Measurements from ENCODE around the gene PIM2. TPM values are rescaled to one million over a fixed set of nuclear protein-coding genes. Genes with fewer than 3 reads are reported as not detected.

The PIM2 gene
- total and polyA plus RNA-seq, 4 donors: 4.5 to 28.3 (median 6.9) TPM

DNA sequence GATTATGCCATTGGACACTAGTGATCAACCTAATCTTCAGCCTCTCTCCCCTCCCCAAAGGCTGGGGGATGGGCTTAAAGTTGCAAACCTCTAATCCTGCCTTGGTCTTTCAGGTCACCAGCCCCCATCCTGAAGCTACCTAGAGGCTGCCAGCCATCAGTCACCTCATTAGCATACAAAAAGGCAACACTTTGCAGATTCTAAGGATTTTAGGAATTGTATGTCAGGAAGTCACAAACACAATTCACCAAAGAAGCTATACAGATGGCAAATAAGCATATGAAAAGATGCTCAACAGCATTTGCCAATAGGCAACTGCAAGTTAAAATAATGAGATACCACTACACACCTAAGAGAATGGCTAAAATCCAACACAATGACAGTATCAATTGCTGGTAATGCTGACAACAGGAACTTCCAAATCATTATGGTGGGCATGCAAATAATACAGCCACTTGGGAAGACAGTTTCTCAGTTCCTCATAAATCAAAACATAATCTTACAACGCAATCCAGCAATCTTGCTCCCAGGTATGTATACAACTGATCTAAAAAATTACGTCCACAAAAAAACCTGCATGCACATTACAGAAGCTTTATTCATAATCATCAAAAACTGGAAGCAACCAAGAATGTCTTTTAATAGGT lies 9.0 kb upstream of the PIM2 start:
- WGBS: 93% methylated on average over 2 of the region's 2 CpGs
- Histone ChIP-seq H3K4me3 (ENCODE audit: low read depth in 1 of 3, low read length in 3 of 3) (no peak overlapping the region), H3K9me3 (ENCODE audit: control insufficient read depth in 4 of 4, low read length in 3 of 4) (no peaks in the 10 kb centered on the region), H3K4me1 (ENCODE audit: control insufficient read depth in 4 of 4, insufficient read depth in 4 of 4, low read length in 3 of 4) (no peaks in the 10 kb centered on the region), H3K27ac (ENCODE audit: low read depth in 1 of 2, low read length in 2 of 2) (no peak overlapping the region), H3K9ac (ENCODE audit: low read depth in 1 of 2, low read length in 2 of 2) (no peak overlapping the region), H3K36me3 (ENCODE audit: control insufficient read depth in 4 of 4, insufficient read depth in 3 of 4, low read depth in 1 of 4, low read length in 3 of 4) (peaks cover 7 to 30% (median 10%) of the 10 kb centered on the region in 4 donors), H3K27me3 (ENCODE audit: control insufficient read depth in 4 of 4, insufficient read depth in 4 of 4, low read length in 3 of 4) (no peaks in the 10 kb centered on the region)
- no peak for DNase-seq (ENCODE audit: low spot score)
- TF ChIP-seq HNF4A (conservative IDR thresholded peaks at IDR 0.05) (no peak), RAD21 (IDR thresholded peaks at IDR 0.05) (no peak), NR2F2 (IDR thresholded peaks at IDR 0.05) (no peak), SP1 (IDR thresholded peaks at IDR 0.05) (no peak), HNF4G (IDR thresholded peaks at IDR 0.05) (no peak), EGR1 (IDR thresholded peaks at IDR 0.05; ENCODE audit: low read depth in 2 of 2) (no peak), TAF1 (conservative IDR thresholded peaks at IDR 0.05) (no peak), YY1 (IDR thresholded peaks at IDR 0.05) (no peak), JUND (IDR thresholded peaks at IDR 0.05) (no peak), FOXA2 (IDR thresholded peaks at IDR 0.05) (no peak), RXRA (IDR thresholded peaks at IDR 0.05) (no peak), FOXA1 (IDR thresholded peaks at IDR 0.05) (no peak), GABPA (IDR thresholded peaks at IDR 0.05 in 1 of 2, conservative IDR thresholded peaks at IDR 0.05 in 1 of 2) (no peak)
- TF ChIP-seq, protein P1, sequence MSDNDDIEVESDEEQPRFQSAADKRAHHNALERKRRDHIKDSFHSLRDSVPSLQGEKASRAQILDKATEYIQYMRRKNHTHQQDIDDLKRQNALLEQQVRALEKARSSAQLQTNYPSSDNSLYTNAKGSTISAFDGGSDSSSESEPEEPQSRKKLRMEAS (IDR thresholded peaks at IDR 0.05): no peak
- TF ChIP-seq, protein P2, sequence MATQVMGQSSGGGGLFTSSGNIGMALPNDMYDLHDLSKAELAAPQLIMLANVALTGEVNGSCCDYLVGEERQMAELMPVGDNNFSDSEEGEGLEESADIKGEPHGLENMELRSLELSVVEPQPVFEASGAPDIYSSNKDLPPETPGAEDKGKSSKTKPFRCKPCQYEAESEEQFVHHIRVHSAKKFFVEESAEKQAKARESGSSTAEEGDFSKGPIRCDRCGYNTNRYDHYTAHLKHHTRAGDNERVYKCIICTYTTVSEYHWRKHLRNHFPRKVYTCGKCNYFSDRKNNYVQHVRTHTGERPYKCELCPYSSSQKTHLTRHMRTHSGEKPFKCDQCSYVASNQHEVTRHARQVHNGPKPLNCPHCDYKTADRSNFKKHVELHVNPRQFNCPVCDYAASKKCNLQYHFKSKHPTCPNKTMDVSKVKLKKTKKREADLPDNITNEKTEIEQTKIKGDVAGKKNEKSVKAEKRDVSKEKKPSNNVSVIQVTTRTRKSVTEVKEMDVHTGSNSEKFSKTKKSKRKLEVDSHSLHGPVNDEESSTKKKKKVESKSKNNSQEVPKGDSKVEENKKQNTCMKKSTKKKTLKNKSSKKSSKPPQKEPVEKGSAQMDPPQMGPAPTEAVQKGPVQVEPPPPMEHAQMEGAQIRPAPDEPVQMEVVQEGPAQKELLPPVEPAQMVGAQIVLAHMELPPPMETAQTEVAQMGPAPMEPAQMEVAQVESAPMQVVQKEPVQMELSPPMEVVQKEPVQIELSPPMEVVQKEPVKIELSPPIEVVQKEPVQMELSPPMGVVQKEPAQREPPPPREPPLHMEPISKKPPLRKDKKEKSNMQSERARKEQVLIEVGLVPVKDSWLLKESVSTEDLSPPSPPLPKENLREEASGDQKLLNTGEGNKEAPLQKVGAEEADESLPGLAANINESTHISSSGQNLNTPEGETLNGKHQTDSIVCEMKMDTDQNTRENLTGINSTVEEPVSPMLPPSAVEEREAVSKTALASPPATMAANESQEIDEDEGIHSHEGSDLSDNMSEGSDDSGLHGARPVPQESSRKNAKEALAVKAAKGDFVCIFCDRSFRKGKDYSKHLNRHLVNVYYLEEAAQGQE (IDR thresholded peaks at IDR 0.05): no peak
- TF ChIP-seq, protein P3, sequence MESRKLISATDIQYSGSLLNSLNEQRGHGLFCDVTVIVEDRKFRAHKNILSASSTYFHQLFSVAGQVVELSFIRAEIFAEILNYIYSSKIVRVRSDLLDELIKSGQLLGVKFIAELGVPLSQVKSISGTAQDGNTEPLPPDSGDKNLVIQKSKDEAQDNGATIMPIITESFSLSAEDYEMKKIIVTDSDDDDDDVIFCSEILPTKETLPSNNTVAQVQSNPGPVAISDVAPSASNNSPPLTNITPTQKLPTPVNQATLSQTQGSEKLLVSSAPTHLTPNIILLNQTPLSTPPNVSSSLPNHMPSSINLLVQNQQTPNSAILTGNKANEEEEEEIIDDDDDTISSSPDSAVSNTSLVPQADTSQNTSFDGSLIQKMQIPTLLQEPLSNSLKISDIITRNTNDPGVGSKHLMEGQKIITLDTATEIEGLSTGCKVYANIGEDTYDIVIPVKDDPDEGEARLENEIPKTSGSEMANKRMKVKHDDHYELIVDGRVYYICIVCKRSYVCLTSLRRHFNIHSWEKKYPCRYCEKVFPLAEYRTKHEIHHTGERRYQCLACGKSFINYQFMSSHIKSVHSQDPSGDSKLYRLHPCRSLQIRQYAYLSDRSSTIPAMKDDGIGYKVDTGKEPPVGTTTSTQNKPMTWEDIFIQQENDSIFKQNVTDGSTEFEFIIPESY (IDR thresholded peaks at IDR 0.05): no peak
- TF ChIP-seq, protein P4, sequence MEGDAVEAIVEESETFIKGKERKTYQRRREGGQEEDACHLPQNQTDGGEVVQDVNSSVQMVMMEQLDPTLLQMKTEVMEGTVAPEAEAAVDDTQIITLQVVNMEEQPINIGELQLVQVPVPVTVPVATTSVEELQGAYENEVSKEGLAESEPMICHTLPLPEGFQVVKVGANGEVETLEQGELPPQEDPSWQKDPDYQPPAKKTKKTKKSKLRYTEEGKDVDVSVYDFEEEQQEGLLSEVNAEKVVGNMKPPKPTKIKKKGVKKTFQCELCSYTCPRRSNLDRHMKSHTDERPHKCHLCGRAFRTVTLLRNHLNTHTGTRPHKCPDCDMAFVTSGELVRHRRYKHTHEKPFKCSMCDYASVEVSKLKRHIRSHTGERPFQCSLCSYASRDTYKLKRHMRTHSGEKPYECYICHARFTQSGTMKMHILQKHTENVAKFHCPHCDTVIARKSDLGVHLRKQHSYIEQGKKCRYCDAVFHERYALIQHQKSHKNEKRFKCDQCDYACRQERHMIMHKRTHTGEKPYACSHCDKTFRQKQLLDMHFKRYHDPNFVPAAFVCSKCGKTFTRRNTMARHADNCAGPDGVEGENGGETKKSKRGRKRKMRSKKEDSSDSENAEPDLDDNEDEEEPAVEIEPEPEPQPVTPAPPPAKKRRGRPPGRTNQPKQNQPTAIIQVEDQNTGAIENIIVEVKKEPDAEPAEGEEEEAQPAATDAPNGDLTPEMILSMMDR (IDR thresholded peaks at IDR 0.05; ENCODE audit: low read depth, low read length, missing input control): no peak
- TF ChIP-seq, protein P5, sequence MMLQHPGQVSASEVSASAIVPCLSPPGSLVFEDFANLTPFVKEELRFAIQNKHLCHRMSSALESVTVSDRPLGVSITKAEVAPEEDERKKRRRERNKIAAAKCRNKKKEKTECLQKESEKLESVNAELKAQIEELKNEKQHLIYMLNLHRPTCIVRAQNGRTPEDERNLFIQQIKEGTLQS (IDR thresholded peaks at IDR 0.05): no peak

Measured in liver (tissue), 9 donors.